ENCODE measurements around the gene FRMD4A. TPM values are rescaled to one million over a fixed set of nuclear protein-coding genes. Genes with fewer than 3 reads are reported as not detected.
A peak's percentile ranks its signal among the peaks of the same experiment; 100 is the strongest.

The FRMD4A gene
- total RNA-seq, 2 donors from 2014 or later, result 18.9 to 46.1 TPM

DNA sequence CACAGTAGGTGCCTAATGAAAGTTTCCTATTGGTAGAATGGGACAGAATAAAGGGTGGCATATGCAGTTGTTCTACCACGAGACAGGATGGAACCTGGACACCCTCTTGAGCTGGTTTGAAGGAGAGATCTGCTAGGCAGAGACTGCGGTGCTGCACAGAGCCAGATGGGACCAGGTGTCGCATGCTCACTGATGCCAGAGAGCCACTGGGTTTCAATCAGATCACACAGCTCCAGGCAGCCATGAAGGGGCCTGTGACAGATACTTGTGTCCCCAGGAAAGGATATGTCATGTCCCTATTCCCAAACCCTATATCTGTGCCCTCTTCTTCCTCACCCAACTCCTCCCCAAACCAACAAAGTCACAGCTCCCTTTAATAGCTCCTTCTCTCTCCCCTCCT lies 508.2 kb downstream of the FRMD4A start:
- Histone ChIP-seq H3K36me3 (replicated peaks in 1 of 2; ENCODE audit: insufficient read depth in 1 of 2, low read depth in 2 of 2) (no peaks in the 10 kb centered on the region), H3K27ac (no peak overlapping the region), H3K4me1 (no peaks in the 10 kb centered on the region), H3K27me3 (no peaks in the 10 kb centered on the region), H3K9me3 (no peaks in the 10 kb centered on the region), H3K4me3 (no peak overlapping the region)
- intact Hi-C loops (cut with DNase I), result no loop called here
- TF ChIP-seq, protein P1, sequence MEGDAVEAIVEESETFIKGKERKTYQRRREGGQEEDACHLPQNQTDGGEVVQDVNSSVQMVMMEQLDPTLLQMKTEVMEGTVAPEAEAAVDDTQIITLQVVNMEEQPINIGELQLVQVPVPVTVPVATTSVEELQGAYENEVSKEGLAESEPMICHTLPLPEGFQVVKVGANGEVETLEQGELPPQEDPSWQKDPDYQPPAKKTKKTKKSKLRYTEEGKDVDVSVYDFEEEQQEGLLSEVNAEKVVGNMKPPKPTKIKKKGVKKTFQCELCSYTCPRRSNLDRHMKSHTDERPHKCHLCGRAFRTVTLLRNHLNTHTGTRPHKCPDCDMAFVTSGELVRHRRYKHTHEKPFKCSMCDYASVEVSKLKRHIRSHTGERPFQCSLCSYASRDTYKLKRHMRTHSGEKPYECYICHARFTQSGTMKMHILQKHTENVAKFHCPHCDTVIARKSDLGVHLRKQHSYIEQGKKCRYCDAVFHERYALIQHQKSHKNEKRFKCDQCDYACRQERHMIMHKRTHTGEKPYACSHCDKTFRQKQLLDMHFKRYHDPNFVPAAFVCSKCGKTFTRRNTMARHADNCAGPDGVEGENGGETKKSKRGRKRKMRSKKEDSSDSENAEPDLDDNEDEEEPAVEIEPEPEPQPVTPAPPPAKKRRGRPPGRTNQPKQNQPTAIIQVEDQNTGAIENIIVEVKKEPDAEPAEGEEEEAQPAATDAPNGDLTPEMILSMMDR (IDR thresholded peaks at IDR 0.05), result no peak
- TF ChIP-seq POLR2A (IDR thresholded peaks at IDR 0.05), result no peak
- ATAC-seq (no peak), DNase-seq (no peak)
- WGBS, 2 donors, result 86 to 94% methylated on average over 3 of the region's 3 CpGs

DNA sequence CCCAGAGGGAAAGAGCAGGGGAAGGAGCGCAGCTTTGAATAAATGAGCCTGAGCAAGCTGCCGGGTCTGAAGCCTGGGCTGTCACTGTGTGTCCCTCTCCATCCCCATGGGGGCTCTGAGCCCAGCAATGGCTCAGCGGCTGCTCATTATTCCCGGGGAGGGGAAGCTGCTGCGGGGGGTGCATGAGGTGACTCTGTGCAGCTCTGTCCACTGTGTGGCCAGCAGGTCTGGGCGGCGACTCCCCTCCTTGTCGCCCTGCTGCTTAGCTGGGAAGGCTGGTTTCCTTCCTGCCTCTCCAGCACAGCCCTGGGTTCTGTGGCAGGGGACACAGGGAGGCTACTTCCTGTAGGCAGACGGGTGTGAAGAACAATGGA lies 509.8 kb downstream of the FRMD4A start:
- H3K27me3 ChIP-seq, result no peaks in the 10 kb centered on the region
- 57 to 59% methylated on average over 1 to 7 of the region's 9 CpGs for WGBS, 2 donors
- intact Hi-C loops (cut with DNase I), result no loop called here
- no peak overlapping the region for H3K27ac ChIP-seq
- DNase-seq (no peak), ATAC-seq (no peak)
- H3K9me3 ChIP-seq, result no peaks in the 10 kb centered on the region
- no peaks in the 10 kb centered on the region for H3K36me3 ChIP-seq (replicated peaks in 1 of 2; ENCODE audit: insufficient read depth in 1 of 2, low read depth in 2 of 2)
- no peak for TF ChIP-seq POLR2A (IDR thresholded peaks at IDR 0.05)
- TF ChIP-seq, protein P1 (IDR thresholded peaks at IDR 0.05), result no peak
- peaks cover 8% of the 10 kb centered on the region for H3K4me1 ChIP-seq
- no peak overlapping the region for H3K4me3 ChIP-seq

DNA sequence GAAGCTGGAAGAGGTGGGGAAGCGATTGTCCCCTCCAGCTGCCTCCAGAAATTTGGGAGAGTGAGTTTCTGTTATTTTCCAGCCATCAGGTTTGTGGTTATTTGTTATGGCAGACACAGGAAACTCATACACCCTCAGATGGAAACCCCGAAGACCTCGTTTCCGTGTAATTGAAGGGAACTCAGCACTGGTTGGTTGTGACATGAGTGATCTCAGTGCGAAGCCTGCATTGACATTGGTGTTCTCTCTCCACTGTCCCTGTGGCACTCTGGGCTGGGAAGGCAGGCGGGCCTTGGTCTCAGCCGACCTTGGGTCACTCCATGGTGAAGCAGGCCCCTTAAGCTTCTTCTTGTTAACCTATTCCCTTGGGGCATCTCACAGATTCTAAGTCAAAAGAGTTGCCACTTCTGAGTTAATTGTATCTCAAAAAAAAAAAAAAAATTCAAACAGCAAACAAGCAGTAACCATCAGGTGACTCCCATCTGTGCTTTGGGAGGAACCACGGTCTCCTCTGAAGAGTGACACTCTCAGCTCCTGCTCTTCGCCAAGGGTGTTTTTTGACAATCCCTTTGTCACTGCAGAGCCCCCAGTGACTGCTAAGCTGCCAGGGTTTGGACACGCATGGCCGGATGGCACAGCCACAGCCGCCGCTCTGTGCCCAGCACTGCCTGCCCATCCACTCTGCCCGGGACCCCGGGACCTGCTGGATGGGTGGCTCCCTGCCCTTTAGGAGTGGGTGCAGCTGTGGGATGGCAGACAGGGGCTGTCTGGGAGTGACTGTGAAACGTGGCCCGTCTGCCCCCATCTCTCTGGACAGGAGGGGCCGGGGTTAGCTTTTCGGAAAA lies 510.4 kb downstream of the FRMD4A start:
- no peaks in the 10 kb centered on the region for H3K9me3 ChIP-seq
- no peak overlapping the region for H3K4me3 ChIP-seq
- no peak overlapping the region for H3K27ac ChIP-seq
- ATAC-seq (no peak), DNase-seq (no peak)
- WGBS, 2 donors, result 85 to 89% methylated on average over 12 to 19 of the region's 19 CpGs
- intact Hi-C loops (cut with DNase I), result no loop called here
- H3K36me3 ChIP-seq (replicated peaks in 1 of 2; ENCODE audit: insufficient read depth in 1 of 2, low read depth in 2 of 2), result no peaks in the 10 kb centered on the region
- peaks cover 8% of the 10 kb centered on the region for H3K4me1 ChIP-seq
- no peaks in the 10 kb centered on the region for H3K27me3 ChIP-seq
- no peak for TF ChIP-seq POLR2A (IDR thresholded peaks at IDR 0.05)
- TF ChIP-seq, protein P1 (IDR thresholded peaks at IDR 0.05), result no peak

DNA sequence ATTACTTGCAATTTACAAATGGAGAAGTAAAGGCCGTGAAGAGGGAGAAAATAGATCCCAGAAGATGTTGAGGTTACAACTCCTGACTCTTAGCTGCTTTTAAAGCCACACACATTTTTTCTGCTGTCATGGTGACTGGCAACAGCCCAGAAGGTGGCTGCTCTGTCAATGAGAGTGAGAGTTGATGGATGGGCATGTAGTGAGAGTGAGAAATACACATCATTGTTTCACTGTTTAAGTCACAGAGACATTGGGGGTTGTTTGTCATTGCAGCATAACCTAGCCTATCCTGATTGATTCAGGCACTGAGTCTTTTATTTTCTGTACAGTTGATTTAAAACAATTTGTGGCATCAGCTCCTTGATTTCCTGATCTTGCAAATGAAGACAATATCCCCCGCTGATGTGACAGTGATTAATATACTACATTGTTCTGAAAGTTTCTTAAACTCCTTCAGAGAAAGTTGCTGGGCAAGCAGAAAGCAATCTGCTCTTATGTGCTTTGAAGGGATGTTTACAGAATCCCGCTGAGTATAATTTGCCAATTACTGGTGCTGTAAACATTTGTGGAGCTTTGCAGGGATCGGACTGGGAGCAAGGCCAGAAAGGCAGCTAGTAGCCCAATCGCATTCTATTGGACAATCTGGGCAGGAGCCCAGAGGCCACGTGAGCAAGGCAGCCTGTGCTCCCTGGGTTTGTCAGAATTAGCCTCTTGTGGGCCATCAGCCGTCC lies 514.4 kb downstream of the FRMD4A start:
- peak; percentile 44 to 69 (median 56) for DNase-seq
- Histone ChIP-seq H3K36me3 (replicated peaks in 1 of 2; ENCODE audit: insufficient read depth in 1 of 2, low read depth in 2 of 2) (no peaks in the 10 kb centered on the region), H3K27ac (no peak overlapping the region), H3K4me1 (peaks cover 8% of the 10 kb centered on the region), H3K27me3 (no peaks in the 10 kb centered on the region), H3K4me3 (no peak overlapping the region), H3K9me3 (no peaks in the 10 kb centered on the region)
- no peak for TF ChIP-seq POLR2A (IDR thresholded peaks at IDR 0.05)
- TF ChIP-seq, protein P1 (IDR thresholded peaks at IDR 0.05), result no peak
- intact Hi-C loops (cut with DNase I), result no loop called here
- WGBS, 2 donors, result 38 to 47% methylated on average over 7 of the region's 7 CpGs
- peak; percentile 68 for ATAC-seq
